ENCODE data around the gene NRN1L.
"Not testable (repeated sequence)": the region's sequence is repeated elsewhere in the genome, so short reads cannot be mapped to it uniquely, and the experiment has no call there.

Gene NRN1L

DNA sequence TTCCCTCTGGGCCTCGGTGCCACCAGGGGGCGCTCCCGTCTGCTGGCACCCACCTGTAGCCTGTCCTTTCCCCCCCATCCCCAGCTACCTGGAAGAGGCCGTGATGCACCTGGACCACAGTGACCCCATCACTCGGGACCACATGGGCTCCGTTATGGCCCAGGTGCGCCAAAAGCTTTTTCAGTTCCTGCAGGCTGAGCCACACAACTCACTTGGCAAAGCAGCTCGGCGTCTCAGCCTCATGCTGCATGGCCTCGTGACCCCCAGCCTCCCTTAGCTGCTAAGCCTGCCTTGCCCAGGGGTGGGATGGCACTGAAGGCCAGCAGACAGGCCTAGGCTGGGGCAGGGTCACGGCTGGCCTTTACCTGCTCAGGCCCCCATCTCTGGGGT lies 818 bp upstream of the NRN1L start:
- peak; percentile 72 for DNase-seq

DNA sequence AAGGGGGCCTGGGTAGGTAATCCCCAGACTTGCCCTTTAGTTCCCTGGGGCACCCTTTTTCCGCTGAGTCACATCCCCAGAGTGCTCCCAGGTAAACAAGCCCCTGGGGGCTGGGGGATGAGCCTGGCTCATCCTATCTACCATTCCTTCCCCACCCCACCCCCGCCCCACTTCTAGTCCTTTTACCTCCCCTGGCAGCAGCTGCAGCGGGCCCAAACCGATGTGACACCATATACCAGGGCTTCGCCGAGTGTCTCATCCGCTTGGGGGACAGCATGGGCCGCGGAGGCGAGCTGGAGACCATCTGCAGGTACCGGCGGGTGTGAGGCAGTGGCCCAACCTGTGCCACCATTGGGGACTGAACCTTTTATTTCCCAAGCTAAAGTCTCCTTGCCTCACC lies 860 bp downstream of the NRN1L start:
- DNase-seq, result no peak

DNA sequence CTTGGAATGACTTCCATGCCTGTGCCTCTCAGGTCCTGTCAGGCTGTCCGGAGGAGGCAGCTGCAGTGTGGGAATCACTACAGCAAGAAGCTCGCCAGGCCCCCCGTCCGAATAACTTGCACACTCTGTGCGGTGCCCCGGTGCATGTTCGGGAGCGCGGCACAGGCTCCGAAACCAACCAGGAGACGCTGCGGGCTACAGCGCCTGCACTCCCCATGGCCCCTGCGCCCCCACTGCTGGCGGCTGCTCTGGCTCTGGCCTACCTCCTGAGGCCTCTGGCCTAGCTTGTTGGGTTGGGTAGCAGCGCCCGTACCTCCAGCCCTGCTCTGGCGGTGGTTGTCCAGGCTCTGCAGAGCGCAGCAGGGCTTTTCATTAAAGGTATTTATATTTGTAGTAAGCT lies 1.3 kb downstream of the NRN1L start:
- no peak for DNase-seq

DNA sequence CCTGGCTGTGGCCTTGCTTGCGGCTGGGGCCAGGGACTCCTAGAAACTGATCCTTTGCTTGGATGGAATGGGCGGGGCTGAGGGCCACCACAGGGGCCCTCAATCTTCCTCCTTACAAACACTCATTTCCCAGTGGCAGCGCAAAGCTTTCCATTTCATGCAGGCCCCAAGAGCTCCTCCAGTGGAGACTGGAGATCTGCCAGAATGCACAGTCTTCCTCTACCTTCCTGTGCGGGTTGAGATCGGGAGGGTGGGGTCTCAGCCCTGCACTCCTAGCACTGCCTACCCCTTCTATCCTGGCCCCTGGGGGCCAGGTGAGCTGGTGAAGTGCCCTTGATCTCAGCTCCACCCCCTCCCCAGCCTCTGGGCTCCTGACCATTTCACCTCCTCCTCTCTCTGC lies 1.7 kb downstream of the NRN1L start:
- DNase-seq, result no peak

DNA sequence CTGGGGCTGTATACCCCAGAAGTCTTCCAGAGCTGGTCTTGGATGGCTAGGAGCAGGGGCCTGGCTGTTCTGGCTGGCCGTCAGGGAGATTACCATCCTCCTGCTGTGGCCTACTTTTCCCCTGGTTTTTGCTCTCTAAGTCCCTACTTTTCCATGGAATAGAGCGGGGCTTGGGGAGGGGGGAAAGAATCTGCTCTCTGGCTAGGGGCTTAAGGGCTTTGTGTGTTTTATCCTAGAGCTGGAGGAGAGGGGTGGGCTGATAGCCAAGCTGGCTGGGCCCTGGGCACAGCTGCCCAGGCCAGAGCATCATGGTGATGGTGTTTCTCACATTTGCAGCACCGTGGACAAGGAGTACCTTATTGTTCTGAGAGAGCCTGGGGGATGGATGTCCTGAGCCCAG lies 3.6 kb downstream of the NRN1L start:
- DNase-seq, result no peak

DNA sequence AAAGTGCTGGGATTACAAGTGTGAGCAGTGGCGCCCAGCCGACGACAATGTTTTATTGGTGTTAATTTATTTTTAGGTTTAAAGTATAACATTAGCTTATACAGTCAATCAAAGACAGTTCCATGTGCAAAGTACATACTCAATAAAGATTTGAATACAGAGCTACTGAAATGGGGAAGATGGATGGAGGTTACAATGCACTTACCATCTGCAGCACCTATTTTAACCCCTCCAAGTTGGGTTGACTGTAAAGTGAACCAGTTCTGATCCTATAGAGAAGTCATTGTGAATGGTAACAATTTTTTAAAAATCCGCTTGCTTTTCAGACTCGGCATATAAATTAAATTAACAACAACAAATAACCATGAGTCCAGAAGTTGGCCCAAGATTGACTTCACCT lies 7.7 kb downstream of the NRN1L start:
- no peak for DNase-seq

DNA sequence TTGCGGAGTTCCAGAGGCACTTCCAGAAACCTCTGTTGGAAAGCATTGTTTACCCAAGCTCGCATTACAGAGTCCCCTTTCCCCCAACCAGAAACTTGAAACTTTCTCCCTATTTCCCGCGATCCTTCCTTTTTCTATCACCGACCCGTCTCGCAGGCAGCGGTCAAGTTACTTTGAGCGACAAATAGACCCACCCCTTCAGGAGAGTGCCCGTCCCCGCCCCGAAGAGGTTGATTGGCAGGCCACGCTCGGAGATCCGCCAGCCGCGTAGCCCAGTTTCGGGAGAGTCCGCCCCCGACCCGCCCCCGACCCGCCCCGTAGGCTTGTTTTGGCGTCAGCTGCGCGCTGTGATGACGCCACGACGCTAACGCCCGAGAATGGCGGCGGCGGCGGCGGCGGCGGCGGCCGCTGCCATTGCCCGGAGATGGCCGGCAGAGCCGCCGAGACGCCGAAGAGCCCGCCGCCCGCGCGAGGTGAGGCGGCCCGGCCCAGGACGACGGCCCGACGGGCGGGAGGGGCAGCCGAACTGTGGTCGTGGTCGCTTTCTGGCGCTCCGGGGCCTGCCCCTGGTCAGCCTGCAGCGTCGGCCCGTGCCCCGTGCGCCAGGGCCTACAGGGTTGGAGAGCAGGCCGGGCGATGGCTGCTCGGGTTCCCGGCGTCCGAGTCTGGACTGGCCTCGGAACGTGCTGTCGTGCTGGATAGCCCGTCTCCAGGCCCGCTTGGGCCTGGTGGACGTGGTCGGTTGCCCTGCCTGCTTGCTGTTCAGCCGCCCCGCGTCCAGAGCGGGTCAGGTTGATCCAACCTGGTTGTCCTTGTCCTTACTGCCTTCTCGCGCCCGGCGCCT lies 8.4 kb downstream of the NRN1L start, which contains the start of gene PSKH1:
Gene PSKH1 (plus strand): TSS at position 356 of the 844 bp plus-strand sequence. CDS start 15,496 bp downstream, outside the sequence.
- peak; percentile 93 for DNase-seq

DNA sequence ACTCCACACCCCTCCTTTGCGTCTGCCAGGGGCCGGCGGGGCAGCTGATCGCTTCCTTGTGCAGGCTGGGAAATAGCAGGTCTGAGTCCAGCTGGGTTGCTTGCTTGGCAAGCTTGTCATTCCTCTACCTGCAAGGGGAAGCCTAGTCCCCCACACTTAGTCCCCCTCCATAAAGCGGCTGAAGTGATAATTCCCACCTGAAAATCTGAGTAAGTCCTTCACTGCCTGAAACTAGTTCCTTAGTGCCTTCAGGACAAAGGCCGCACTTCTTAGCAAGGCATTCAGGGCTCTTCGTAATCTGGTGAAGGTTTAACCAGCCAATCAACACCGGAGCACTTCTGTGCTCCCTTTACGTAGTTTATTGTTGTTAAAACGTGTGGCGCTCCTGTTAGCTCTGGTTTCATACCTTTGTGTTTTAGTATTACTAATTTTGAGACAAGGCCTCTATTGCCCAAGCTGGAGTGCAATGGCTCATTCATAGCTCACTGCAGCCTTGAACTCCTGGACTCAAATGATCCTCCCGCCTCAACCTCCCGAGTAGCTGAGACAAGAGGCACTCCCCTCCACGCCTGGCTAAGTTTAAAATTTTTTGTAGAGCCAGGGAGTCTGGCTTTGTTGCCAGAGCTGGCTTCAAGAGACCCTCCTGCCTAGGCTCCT lies 9.2 kb downstream of the NRN1L start:
- DNase-seq, result no peak

DNA sequence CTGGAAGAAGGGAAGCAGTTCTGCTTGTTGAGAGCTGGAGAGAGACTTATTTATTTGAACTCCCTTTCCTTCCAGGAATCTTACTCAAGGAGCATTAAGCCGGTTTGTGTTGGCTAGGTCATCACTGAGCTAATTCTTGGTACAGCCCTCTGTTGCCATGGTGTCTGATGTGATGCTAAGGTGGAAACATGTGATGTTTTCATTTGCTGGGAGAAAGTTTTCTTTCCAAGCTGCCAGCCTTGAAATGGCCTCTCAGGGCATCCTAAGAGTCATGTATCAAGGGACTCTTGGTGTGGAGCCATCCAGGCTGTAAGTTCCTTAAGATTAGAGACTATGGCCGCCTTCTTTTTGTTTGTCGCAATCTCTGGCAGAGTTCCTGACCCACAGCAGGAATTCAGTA lies 12.5 kb downstream of the NRN1L start:
- no peak for DNase-seq

DNA sequence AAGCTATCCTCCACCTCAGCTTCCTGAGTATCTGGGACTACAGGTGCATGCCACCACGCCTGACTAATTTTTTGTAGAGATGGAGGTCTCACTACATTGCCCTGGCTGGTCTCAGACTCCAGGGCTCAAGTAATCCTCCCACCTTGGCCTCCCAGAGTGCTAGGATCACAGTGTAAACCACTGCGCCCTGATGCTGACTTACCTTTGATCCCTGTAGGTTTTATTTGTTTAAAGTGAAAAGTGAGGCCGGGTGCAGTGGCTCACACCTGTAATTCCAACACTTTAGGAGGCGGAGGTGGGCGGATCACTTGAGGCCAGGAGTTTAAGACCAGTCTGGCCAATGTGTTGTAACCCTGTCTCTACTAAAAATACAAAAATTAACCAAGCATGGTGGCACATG lies 17.0 kb downstream of the NRN1L start:
- no peak for DNase-seq

DNA sequence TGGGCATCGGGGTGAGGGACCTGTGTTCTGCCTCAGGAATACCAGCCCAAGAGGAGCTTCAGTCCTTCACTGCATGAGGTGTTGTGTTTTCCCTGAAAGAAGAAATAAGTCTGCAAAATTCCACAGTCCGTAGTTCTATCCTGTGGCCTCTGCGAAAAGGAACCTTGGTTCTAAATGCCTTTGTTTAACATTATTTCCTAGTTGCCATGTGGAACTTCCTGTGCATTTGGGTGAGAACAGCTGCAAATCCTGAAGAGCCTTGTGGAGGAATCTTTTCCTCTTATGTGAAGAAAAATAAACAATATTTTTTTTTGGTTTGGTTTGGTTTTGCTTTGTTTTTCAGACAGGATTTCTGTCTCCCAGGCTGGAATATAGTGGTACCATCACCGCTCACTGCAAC lies 18.1 kb downstream of the NRN1L start:
- no peak for DNase-seq

DNA sequence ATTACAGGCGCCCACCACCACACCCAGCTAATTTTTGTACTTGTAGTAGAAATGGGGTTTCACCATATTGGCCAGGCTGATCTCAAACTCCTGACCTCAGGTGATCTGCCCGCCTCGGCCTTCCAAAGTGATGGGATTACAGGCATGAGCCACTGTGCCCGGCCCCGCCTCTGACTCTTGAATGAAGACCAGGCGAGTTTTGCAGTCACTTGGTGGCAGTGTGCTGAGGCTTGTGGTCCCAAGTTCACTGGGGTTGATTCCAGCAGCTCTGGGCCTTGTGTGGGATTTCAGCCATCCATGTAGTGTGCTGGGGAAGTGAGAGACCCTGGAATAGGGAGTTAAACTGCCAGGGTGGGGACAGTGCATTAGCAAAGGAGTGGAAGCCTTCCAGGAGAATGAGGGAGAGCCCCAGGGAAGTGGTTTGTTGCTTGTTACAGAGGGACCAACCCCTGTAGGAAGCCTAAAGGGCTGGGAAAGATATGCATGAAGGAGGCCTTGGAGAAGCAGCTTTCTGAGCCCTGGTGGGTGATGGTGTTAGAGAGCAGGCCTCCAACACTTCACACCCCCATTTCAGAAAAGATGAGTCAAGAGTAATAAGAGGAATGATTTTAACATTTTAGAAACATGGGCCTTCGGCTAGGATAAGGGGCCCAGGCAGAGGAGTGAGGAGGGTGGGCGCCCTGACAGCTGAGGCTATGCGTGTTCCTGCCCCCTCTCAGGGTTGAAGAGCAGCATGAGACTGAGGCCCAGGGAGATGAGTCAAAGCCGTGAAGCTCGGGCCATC lies 22.9 kb downstream of the NRN1L start:
- no peak for DNase-seq

DNA sequence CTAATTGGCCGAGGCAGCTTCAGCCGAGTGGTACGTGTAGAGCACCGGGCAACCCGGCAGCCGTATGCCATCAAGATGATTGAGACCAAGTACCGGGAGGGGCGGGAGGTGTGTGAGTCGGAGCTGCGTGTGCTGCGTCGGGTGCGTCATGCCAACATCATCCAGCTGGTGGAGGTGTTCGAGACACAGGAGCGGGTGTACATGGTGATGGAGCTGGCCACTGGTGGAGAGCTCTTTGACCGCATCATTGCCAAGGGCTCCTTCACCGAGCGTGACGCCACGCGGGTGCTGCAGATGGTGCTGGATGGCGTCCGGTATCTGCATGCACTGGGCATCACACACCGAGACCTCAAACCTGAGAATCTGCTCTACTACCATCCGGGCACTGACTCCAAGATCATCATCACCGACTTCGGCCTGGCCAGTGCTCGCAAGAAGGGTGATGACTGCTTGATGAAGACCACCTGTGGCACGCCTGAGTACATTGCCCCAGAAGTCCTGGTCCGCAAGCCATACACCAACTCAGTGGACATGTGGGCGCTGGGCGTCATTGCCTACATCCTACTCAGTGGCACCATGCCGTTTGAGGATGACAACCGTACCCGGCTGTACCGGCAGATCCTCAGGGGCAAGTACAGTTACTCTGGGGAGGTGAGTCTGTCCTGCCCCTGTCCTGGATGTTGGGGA lies 24.5 kb downstream of the NRN1L start:
- no peak for DNase-seq

DNA sequence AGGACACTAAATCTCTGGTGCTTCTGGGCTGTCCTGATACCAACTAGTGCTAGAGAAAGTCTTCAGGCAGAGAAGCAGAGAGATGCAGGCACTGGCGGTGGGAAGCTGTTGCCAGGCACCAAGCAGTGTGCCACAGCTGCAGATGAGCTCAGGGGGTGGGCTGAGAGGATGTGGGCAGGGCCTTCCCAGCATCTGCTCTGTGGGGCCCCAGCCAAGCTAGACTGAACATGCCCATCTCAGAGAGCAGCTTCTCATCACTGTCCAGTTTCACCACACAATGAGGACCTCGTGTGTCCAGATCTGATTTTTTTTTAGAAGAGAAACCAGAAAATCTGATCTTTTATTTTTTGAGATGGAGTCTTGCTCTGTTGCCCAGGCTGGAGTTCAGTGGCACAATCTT lies 25.5 kb downstream of the NRN1L start:
- no peak for DNase-seq

DNA sequence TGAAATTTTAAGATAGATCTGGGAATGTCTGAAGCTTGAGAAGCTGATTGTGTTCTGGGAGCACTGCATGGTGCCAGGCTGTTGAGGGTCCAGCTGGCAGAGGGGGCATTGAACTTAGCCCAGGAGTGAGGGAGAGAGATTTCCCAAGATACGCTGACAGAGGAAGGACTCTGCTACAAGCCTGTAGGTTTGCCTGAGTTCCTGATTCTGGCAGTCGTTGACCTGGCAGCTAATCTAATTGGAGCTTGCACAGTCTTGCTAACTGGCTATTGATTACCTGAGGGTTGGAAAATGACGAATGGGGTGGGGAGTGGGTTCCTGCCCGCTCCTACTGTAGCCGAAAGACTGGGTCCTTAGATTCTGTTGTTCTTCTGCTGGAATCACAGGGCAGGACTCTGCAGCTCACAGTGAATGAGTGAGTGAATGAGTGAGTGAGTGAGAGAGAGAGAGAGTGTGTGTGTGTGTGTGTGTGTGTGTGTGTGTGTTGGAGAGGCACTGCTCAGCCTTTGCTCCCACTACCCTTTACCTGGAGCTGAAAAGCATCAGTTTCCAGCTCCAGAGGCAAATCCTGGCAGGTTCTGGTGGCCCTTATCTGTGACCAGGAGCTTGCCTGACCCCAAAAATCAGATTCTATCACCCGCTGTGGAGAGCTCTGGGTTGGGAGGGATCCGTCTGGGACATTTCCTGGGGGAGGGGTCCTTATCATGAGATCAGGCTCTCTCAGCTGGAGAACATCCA lies 30.2 kb downstream of the NRN1L start:
- DNase-seq, result no peak

DNA sequence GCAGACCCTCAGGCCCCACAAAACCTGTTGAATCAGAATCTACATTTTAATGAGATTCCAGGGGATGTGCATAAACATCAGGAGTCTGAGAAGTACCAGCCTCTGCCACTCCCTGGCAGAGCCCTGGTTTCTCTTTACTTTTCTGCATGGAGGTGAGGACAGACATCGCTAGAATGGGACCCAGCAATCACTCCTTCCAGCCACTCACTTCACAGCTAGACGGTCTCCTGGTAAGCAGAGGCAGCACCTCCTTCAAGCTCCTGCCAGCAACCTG lies 30.7 kb downstream of the NRN1L start:
- DNase-seq, result not testable (repeated sequence)

DNA sequence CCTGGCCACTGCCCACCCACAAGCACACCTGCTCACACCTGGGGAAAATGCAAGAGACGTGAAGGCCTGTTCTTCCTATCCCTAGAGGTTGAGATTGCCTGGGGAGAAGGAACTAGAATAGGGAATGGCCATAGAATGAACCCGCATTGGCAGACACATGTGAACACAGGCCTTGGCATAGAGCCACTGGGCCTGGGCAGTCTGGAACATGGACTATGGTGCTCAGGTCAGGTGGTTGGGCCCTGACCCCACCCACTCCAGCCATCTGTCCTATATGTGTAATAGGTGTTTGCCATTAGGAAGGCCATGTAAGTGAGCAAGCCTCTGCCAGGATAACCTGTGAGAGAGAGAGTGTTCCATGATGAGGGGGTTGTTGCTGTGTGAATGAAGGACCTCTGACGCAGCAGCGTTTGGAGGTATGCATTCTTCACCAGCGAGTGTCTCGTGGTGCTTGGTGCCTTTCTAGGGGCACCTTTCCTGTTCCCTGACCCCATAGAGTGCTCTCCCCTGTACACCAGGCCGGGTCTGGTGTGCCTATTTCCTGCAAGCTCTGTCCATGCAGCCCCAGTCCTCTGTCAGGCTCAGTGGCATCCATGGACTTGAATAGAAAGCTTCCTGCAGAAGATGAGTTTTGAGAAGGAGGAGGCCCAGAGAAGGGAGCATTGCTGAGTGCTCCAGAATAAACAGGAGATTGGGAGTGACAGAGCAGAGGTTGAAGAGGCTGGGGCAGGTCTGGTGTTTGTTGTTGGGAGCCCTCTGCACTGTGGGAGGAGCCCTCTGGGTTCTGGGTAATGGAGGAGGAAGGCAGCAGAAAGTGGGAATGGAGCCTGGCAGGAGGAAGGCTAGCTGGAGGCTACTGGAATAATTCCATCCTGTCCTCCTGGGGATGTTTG lies 31.4 kb downstream of the NRN1L start:
- DNase-seq, result no peak

DNA sequence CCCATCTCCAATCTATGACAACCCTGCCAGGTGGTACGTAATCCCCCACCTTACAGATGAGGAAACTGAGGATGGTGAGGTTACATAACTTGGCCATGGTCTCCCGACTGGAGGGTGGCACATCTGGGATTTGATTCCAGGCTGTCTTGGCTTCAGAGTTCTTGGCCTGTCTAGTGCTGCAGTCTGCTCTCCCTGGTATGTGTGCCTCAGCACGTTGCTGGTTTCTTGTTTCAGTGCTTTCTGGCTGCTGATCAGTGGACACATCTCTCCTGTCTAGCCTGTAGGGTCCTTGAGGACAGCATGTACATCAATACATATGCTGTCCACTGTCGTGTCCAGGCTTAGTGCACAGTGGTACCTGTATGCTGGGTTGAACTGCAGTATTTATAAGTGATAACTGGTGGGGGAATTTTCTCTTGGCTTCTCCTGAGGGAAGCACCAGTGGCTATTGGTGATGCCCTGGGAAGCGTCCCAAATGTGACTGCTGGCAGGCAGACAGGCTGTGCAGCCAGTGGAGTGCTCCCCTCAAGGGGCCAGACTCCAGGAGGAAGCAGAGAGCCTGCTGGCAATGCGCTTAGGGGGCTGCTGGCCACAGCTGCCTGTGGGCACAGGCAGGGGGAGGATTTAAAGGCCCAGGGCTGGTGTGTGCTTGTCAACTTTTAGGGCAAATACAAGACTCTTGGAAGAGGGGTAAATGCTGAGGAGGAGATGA lies 32.6 kb downstream of the NRN1L start:
- DNase-seq, result no peak

DNA sequence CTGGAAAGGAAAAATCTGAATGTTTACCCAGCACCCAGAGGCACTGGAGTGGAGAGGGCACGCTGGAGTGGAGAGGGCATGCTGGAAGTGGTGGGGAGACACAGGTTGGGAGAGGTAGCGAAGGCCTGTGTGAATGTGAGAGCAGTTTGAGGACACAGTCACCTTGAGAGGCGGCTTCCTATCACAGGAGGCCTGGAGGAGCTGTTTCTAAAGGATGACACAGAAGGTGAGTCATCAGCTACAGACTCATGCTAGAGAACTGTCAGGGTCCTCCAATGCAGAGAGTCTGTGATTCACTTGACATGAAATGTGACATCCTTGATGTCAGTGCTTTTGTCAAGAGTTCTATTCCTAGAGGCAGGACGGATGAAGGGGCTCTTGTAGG lies 33.2 kb downstream of the NRN1L start:
- DNase-seq, result no peak

DNA sequence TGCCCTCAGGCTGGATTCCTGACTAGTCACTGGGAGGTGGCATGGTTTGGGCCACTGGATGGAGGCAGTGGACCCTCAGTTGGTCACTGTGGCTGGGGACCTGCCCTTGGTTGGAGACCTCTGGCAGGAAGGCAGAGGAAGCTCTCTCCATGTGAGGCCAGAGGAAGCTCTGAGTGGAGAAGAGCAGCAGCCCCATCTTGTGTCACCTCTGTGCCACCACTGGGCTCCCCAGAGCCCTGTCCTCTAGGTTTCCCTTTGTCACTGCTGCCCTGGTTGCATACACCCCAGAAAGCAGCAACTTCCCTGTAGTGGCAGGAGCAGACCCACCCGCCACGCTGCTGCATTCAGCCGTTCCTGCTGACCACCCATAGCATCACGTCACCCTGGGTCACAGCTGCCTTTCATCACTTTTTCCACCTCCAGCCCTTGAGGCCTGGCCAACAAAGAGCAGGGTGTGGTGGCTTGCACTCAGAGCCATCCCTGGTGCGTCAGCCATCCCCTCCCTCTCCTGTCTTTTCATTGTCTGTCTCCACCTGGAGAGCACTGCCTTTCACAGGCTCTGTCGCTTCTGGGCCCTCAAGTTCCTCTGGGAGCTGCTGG lies 35.0 kb downstream of the NRN1L start:
- DNase-seq, result no peak
